GM18505 (cell line): ENCODE results near the gene RIMOC1.
"Not testable (repeated sequence)": the region's sequence is repeated elsewhere in the genome, so short reads cannot be mapped to it uniquely, and the experiment has no call there.

ENCODE experiments used
- ATAC-seq: cut with Tn5 transposase; IDR thresholded peaks from one replicate; pipeline ENCODE4 v1.9.1; 2021; ENCODE audit not compliant: unreplicated experiment
- POLR2A ChIP-seq: IDR thresholded peaks from 4 replicates; pipeline ENCODE4 v1.6.1; 2011; ENCODE audit warnings: borderline replicate concordance; ENCODE audit not compliant: insufficient read depth, insufficient read length; ENCODE audit errors: extremely low read depth

The RIMOC1 gene

GRCh38 chr5:41906151-41906550 is 2.0 kb downstream of the RIMOC1 start:
- no peak for TF ChIP-seq POLR2A
- no peak for ATAC-seq

GRCh38 chr5:41908374-41909079 is 4.4 kb downstream of the RIMOC1 start:
- TF ChIP-seq POLR2A = no peak
- no peak for ATAC-seq

- peak; percentile 36 for ATAC-seq
- TF ChIP-seq POLR2A = no peak
Measured at GRCh38 chr5:41918105-41918504, 14.0 kb downstream of the RIMOC1 start.

GRCh38 chr5:41921166-41921565 is 17.0 kb downstream of the RIMOC1 start:
- ATAC-seq = no peak
- no peak for TF ChIP-seq POLR2A

- TF ChIP-seq POLR2A = no peak
- ATAC-seq = no peak
Measured at GRCh38 chr5:41921874-41922273, 17.7 kb downstream of the RIMOC1 start.

GRCh38 chr5:41924526-41924871 is 20.4 kb downstream of the RIMOC1 start:
- TF ChIP-seq POLR2A = no peak
- ATAC-seq = no peak

GRCh38 chr5:41924872-41925554 is 20.9 kb downstream of the RIMOC1 start, which contains the start of gene FBXO4:
Gene FBXO4 (plus strand): TSS chr5:41925281. CDS start chr5:41925310, 29 bp downstream.
- TF ChIP-seq POLR2A = peak; percentile 87
- ATAC-seq = peak; percentile 96

GRCh38 chr5:41925555-41925951 is 21.4 kb downstream of the RIMOC1 start:
- TF ChIP-seq POLR2A = no peak
- ATAC-seq = peak; percentile 39

- TF ChIP-seq POLR2A = no peak
- no peak for ATAC-seq
Measured at GRCh38 chr5:41927604-41928003, 23.5 kb downstream of the RIMOC1 start.

GRCh38 chr5:41929035-41929434 is 24.9 kb downstream of the RIMOC1 start:
- no peak for TF ChIP-seq POLR2A

GRCh38 chr5:41932770-41933169 is 28.6 kb downstream of the RIMOC1 start:
- ATAC-seq = no peak
- no peak for TF ChIP-seq POLR2A

More at GRCh38 chr5:41929035-41929434, 24.9 kb downstream of the RIMOC1 start:
- ATAC-seq = no peak

- no peak for TF ChIP-seq POLR2A
- ATAC-seq = no peak
Measured at GRCh38 chr5:41935544-41935943, 31.4 kb downstream of the RIMOC1 start.

GRCh38 chr5:41940641-41941040 is 36.5 kb downstream of the RIMOC1 start:
- ATAC-seq = no peak
- TF ChIP-seq POLR2A = no peak

- ATAC-seq = not testable (repeated sequence)
Measured at GRCh38 chr5:41945332-41945955, 41.3 kb downstream of the RIMOC1 start.
